ENCODE measurements around the gene ETV5.

The ETV5 gene

GRCh38 chr3:186069199-186069598, 39.7 kb downstream of the ETV5 start:
- Histone ChIP-seq H3K9me3 (ENCODE audit: insufficient read depth, low read length) (no peaks in the 10 kb centered on the region), H3K27me3 (ENCODE audit: low read length) (no peaks in the 10 kb centered on the region), H3K9ac (ENCODE audit: low read length) (no peak overlapping the region), H3K4me3 (ENCODE audit: insufficient read depth, low read length, poor library complexity, severe bottlenecking) (no peak overlapping the region), H3K27ac (ENCODE audit: low read depth, low read length) (no peak overlapping the region), H3K79me2 (ENCODE audit: insufficient read depth, low read length) (no peaks in the 10 kb centered on the region), H3F3A (ENCODE audit: insufficient read depth) (no peaks in the 10 kb centered on the region), H4K20me1 (ENCODE audit: low read depth, low read length) (no peaks in the 10 kb centered on the region), H3K4me2 (ENCODE audit: low read depth, low read length, poor library complexity, severe bottlenecking) (no peak overlapping the region), H2AFZ (ENCODE audit: low read depth, low read length, severe bottlenecking) (no peak overlapping the region), H3K9me2 (replicated peaks; ENCODE audit: insufficient read depth, low read length) (no peaks in the 10 kb centered on the region), H3K36me3 (ENCODE audit: low read length) (no peaks in the 10 kb centered on the region)
- TF ChIP-seq CTCF (IDR thresholded peaks at IDR 0.05; ENCODE audit: insufficient read depth, low read length, poor library complexity, severe bottlenecking) (no peak), EZH2phosphoT487 (conservative IDR thresholded peaks at IDR 0.05; ENCODE audit: low read length) (no peak)

GRCh38 chr3:186068243-186068552, 40.7 kb downstream of the ETV5 start:
- Histone ChIP-seq H3K27me3 (ENCODE audit: low read length) (no peaks in the 10 kb centered on the region), H3K27ac (ENCODE audit: low read depth, low read length) (no peak overlapping the region), H3K36me3 (ENCODE audit: low read length) (no peaks in the 10 kb centered on the region), H3F3A (ENCODE audit: insufficient read depth) (no peaks in the 10 kb centered on the region), H3K79me2 (ENCODE audit: insufficient read depth, low read length) (no peaks in the 10 kb centered on the region), H3K4me2 (ENCODE audit: low read depth, low read length, poor library complexity, severe bottlenecking) (no peak overlapping the region), H3K9me3 (ENCODE audit: insufficient read depth, low read length) (no peaks in the 10 kb centered on the region), H3K9me2 (replicated peaks; ENCODE audit: insufficient read depth, low read length) (no peaks in the 10 kb centered on the region), H4K20me1 (ENCODE audit: low read depth, low read length) (no peaks in the 10 kb centered on the region), H3K9ac (ENCODE audit: low read length) (no peak overlapping the region), H3K4me3 (ENCODE audit: insufficient read depth, low read length, poor library complexity, severe bottlenecking) (no peak overlapping the region), H2AFZ (ENCODE audit: low read depth, low read length, severe bottlenecking) (no peak overlapping the region)
- TF ChIP-seq EZH2phosphoT487 (conservative IDR thresholded peaks at IDR 0.05; ENCODE audit: low read length) = no peak
- no peak for TF ChIP-seq CTCF (IDR thresholded peaks at IDR 0.05; ENCODE audit: insufficient read depth, low read length, poor library complexity, severe bottlenecking)

- no peak overlapping the region for H3K4me3 ChIP-seq (ENCODE audit: insufficient read depth, low read length, poor library complexity, severe bottlenecking)
- H3K4me2 ChIP-seq (ENCODE audit: low read depth, low read length, poor library complexity, severe bottlenecking) = no peak overlapping the region
- H4K20me1 ChIP-seq (ENCODE audit: low read depth, low read length) = no peaks in the 10 kb centered on the region
- no peaks in the 10 kb centered on the region for H3K9me2 ChIP-seq (replicated peaks; ENCODE audit: insufficient read depth, low read length)
- H3K9ac ChIP-seq (ENCODE audit: low read length) = no peak overlapping the region
- H3K9me3 ChIP-seq (ENCODE audit: insufficient read depth, low read length) = no peaks in the 10 kb centered on the region
- H3F3A ChIP-seq (ENCODE audit: insufficient read depth) = no peaks in the 10 kb centered on the region
- H3K27ac ChIP-seq (ENCODE audit: low read depth, low read length) = no peak overlapping the region
- H3K27me3 ChIP-seq (ENCODE audit: low read length) = no peaks in the 10 kb centered on the region
- no peaks in the 10 kb centered on the region for H3K36me3 ChIP-seq (ENCODE audit: low read length)
- H2AFZ ChIP-seq (ENCODE audit: low read depth, low read length, severe bottlenecking) = no peak overlapping the region
- no peaks in the 10 kb centered on the region for H3K79me2 ChIP-seq (ENCODE audit: insufficient read depth, low read length)
- TF ChIP-seq EZH2phosphoT487 (conservative IDR thresholded peaks at IDR 0.05; ENCODE audit: low read length) (no peak), CTCF (IDR thresholded peaks at IDR 0.05; ENCODE audit: insufficient read depth, low read length, poor library complexity, severe bottlenecking) (no peak)
Observed at GRCh38 chr3:186067360-186068242, 41.3 kb downstream of the ETV5 start.

Data from SU-DHL-6 (cell line).